Measurements from ENCODE around the gene ZNF580.

DNA sequence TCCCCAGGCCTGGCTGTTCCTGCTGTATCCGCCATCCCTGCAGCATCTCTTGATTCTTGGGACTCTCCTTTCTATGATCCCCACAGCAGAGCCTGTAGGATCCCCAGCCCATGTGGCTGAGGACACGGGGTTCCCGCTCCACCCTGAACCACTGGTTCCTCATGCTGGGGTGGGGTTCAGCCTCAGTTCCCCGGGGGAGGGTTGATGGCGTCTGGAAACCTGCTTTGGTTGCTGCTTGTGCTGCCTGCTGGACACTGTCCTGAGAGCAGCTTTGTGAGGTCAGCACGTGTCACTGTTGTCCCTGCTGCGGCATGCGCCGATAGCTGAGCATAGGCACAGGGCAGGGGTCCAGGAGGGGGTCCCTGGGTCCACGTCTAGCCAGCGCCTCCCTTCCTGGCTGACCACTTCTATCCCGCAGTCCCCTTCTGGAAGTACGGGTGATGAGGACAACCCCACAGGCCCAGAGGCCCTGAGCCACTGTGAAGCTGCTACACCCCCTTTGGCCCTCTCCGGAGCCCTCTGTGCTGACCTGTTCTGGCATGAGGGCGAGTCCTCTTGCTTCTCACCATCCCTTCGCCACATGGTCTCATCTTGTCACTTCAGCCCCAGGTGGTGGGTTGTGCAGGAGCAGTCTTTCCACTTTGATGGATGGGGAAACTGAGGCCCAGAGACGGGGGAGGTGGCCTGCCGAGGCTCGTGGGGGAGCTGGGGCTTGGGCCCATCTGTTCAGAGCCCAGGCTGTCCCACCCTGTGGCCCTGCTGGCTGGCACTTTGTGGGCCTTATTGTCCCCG is 39.7 kb downstream of the ZNF580 start:
- TF ChIP-seq, protein P1, sequence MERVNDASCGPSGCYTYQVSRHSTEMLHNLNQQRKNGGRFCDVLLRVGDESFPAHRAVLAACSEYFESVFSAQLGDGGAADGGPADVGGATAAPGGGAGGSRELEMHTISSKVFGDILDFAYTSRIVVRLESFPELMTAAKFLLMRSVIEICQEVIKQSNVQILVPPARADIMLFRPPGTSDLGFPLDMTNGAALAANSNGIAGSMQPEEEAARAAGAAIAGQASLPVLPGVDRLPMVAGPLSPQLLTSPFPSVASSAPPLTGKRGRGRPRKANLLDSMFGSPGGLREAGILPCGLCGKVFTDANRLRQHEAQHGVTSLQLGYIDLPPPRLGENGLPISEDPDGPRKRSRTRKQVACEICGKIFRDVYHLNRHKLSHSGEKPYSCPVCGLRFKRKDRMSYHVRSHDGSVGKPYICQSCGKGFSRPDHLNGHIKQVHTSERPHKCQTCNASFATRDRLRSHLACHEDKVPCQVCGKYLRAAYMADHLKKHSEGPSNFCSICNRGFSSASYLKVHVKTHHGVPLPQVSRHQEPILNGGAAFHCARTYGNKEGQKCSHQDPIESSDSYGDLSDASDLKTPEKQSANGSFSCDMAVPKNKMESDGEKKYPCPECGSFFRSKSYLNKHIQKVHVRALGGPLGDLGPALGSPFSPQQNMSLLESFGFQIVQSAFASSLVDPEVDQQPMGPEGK (CRISPR knock-in tag; IDR thresholded peaks at IDR 0.05; ENCODE audit: borderline replicate concordance), result no peak
- TF ChIP-seq, protein P2, sequence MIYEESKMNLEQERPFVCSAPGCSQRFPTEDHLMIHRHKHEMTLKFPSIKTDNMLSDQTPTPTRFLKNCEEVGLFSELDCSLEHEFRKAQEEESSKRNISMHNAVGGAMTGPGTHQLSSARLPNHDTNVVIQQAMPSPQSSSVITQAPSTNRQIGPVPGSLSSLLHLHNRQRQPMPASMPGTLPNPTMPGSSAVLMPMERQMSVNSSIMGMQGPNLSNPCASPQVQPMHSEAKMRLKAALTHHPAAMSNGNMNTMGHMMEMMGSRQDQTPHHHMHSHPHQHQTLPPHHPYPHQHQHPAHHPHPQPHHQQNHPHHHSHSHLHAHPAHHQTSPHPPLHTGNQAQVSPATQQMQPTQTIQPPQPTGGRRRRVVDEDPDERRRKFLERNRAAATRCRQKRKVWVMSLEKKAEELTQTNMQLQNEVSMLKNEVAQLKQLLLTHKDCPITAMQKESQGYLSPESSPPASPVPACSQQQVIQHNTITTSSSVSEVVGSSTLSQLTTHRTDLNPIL (CRISPR knock-in tag; IDR thresholded peaks at IDR 0.05; ENCODE audit: low read depth), result no peak
- no peak for TF ChIP-seq ARNTL (CRISPR knock-in tag; IDR thresholded peaks at IDR 0.05; ENCODE audit: borderline replicate concordance, low read depth)
- TF ChIP-seq ZFP3 (CRISPR knock-in tag; IDR thresholded peaks at IDR 0.05), result no peak
- no peak for TF ChIP-seq PPARA (CRISPR knock-in tag; IDR thresholded peaks at IDR 0.05; ENCODE audit: borderline replicate concordance)
- TF ChIP-seq ISL1 (CRISPR knock-in tag; IDR thresholded peaks at IDR 0.05), result no peak
- no peak for TF ChIP-seq ZNF70 (CRISPR knock-in tag; IDR thresholded peaks at IDR 0.05)
- TF ChIP-seq ZNF565 (CRISPR knock-in tag; conservative IDR thresholded peaks at IDR 0.05; ENCODE audit: low read depth), result no peak
